A673 (cell line): ENCODE data around the gene SLC35D2. TPM values are rescaled to one million over a fixed set of nuclear protein-coding genes. Genes with fewer than 3 reads are reported as not detected.

Experiments
- BruUV-seq: library from RNA; stranded (reverse); fragments of 400-500 nt; replicated peaks from 2 replicates; lab custom pipeline; 2021; lab: Mats Ljungman, UMichigan
- CTCF ChIA-PET: fragments of 300-600 bp; sonication (Branson Sonifier 250); formaldehyde crosslinking; loops from one replicate; lab custom pipeline; 2022; ENCODE audit warnings: antibody characterized with exemption; lab: Charles Lee
- POLR2A ChIA-PET: fragments of 300-600 bp; sonication (Branson Sonifier 250); formaldehyde crosslinking; loops from one replicate; lab custom pipeline; 2022; ENCODE audit warnings: antibody characterized with exemption; ENCODE audit not compliant: low non-redundant PET; lab: Charles Lee
- DNase-seq: peaks from one replicate; pipeline ENCODE4 v3.0.0-alpha.2; 2015; ENCODE audit warnings: low spot score
- H3K27ac ChIP-seq: fragments of 200-600 bp; sonication (generic); 2 replicates; pipeline ENCODE4 v1.5.1; 2016; ENCODE audit warnings: mixed run types, low read depth, mild to moderate bottlenecking, mixed read lengths, antibody characterized with exemption, low read length; ENCODE audit not compliant: poor library complexity, severe bottlenecking
- H3K27me3 ChIP-seq: fragments of 200-600 bp; sonication (generic); replicated peaks from 2 replicates; pipeline ENCODE4 v1.6.1; 2017; ENCODE audit warnings: mixed run types, low read depth, mild to moderate bottlenecking, mixed read lengths, antibody characterized with exemption, low read length; ENCODE audit not compliant: insufficient read depth, poor library complexity
- H3K36me3 ChIP-seq: fragments of 200-600 bp; sonication (generic); 2 replicates; pipeline ENCODE4 v1.6.1; 2016; ENCODE audit warnings: mixed run types, mild to moderate bottlenecking, mixed read lengths, antibody characterized with exemption, low read length; ENCODE audit not compliant: insufficient read depth, poor library complexity, severe bottlenecking
- H3K4me1 ChIP-seq: fragments of 200-600 bp; sonication (generic); 2 replicates; pipeline ENCODE4 v1.6.1; 2017; ENCODE audit warnings: mixed run types, mild to moderate bottlenecking, mixed read lengths, antibody characterized with exemption, low read length; ENCODE audit not compliant: insufficient read depth, poor library complexity, severe bottlenecking
- H3K4me3 ChIP-seq: fragments of 200-600 bp; sonication (generic); 2 replicates; pipeline ENCODE4 v1.5.1; 2016; ENCODE audit warnings: low read depth, mixed run types, mild to moderate bottlenecking, mixed read lengths, low read length; ENCODE audit not compliant: poor library complexity, severe bottlenecking
- H3K9me3 ChIP-seq: fragments of 200-600 bp; sonication (generic); 2 replicates; pipeline ENCODE4 v1.6.1; 2016; ENCODE audit warnings: mixed run types, low read depth, mild to moderate bottlenecking, mixed read lengths, antibody characterized with exemption, low read length; ENCODE audit not compliant: poor library complexity, severe bottlenecking
- CTCF ChIP-seq: fragments of 300-800, 200-600 bp; sonication (generic); conservative IDR thresholded peaks from 2 replicates; pipeline ENCODE4 v1.5.1; 2017; ENCODE audit warnings: low read depth, mild to moderate bottlenecking, antibody characterized with exemption, low read length, moderate library complexity, mixed read lengths
- EZH2 ChIP-seq: fragments of 200-600 bp; sonication (generic); IDR thresholded peaks from 2 replicates; pipeline ENCODE4 v1.6.1; 2017; ENCODE audit warnings: borderline replicate concordance, low read depth, mild to moderate bottlenecking, mixed read lengths, antibody characterized with exemption, low read length; ENCODE audit not compliant: poor library complexity, severe bottlenecking
- intact Hi-C: fragments of 100-400 bp; cut with micrococcal nuclease; formaldehyde crosslinking; loops from one replicate; pipeline ENCODE4 v1.10.0; 2022; ENCODE audit not compliant: unreplicated experiment
- total RNA-seq: library from RNA; stranded (reverse); gene quantifications from 2 replicates; pipeline ENCODE4 v1.2.3, GENCODE V29; 2021

Gene SLC35D2
- total RNA-seq, 1 experiment from 2014 or later = 1.1 TPM

- TF ChIP-seq CTCF = no peak
- no peak for TF ChIP-seq EZH2
- intact Hi-C loops = no loop called here
- POLR2A ChIA-PET = no interaction called here
These were observed 38.0 kb downstream of the SLC35D2 start for GRCh38 chr9:96345551-96345950.

GRCh38 chr9:96344458-96345180 is 38.9 kb downstream of the SLC35D2 start:
- no peak overlapping the region for H3K27ac ChIP-seq
- H3K4me3 ChIP-seq = no peak overlapping the region
- H3K36me3 ChIP-seq = no peaks in the 10 kb centered on the region
- ChIA-PET CTCF (interaction anchor here (0.7 kb wide), 1 partner anchor 282 kb away, joined by 6 read pairs; no protein-coding TSS in a partner anchor), POLR2A (no interaction called here)
- BruUV-seq = no TSS peak
- no peak for TF ChIP-seq CTCF
- no peak for TF ChIP-seq EZH2
- intact Hi-C loops = no loop called here
- peaks cover 12% of the 10 kb centered on the region for H3K4me1 ChIP-seq
- H3K27me3 ChIP-seq = no peaks in the 10 kb centered on the region
- peak; percentile 77 for DNase-seq
- H3K9me3 ChIP-seq = no peaks in the 10 kb centered on the region

More at GRCh38 chr9:96345551-96345950, 38.0 kb downstream of the SLC35D2 start:
- DNase-seq = no peak
- BruUV-seq = no TSS peak
- Histone ChIP-seq H3K36me3 (no peaks in the 10 kb centered on the region), H3K4me3 (no peak overlapping the region), H3K4me1 (peaks cover 7% of the 10 kb centered on the region), H3K9me3 (no peaks in the 10 kb centered on the region), H3K27me3 (no peaks in the 10 kb centered on the region), H3K27ac (no peak overlapping the region)
- CTCF ChIA-PET = no interaction called here

- H3K27me3 ChIP-seq = no peaks in the 10 kb centered on the region
- POLR2A ChIA-PET = no interaction called here
- BruUV-seq = TSS peak; percentile 89
- H3K4me1 ChIP-seq = peaks cover 15% of the 10 kb centered on the region
- DNase-seq = no peak
- H3K27ac ChIP-seq = no peak overlapping the region
- H3K9me3 ChIP-seq = no peaks in the 10 kb centered on the region
- TF ChIP-seq EZH2 = no peak
- TF ChIP-seq CTCF = no peak
- H3K4me3 ChIP-seq = no peak overlapping the region
- intact Hi-C loops = no loop called here
- CTCF ChIA-PET = no interaction called here
- no peaks in the 10 kb centered on the region for H3K36me3 ChIP-seq
These were observed 39.8 kb downstream of the SLC35D2 start for GRCh38 chr9:96343515-96344360.
